ENCODE results near the gene SFXN4.

- TF ChIP-seq EZH2 (IDR thresholded peaks at IDR 0.05; ENCODE audit: low read depth): no peak
- no peak for TF ChIP-seq CTCF (conservative IDR thresholded peaks at IDR 0.05)
These were observed 26.4 kb upstream of the SFXN4 start for GRCh38 chr10:119191881-119192280.

Data from PC-9 (cell line).